Measurements from ENCODE around the gene NDUFA12.
"Not testable (repeated sequence)": the region's sequence is repeated elsewhere in the genome, so short reads cannot be mapped to it uniquely, and the experiment has no call there.

Gene NDUFA12

GRCh38 chr12:95003213-95003920, at the start of gene NDUFA12:
NDUFA12 (minus strand) TSS chr12:95003697; CDS start chr12:95003680, 17 bp downstream.
- peak; percentile 60 for DNase-seq

GRCh38 chr12:95051241-95051640, 47.7 kb upstream of the NDUFA12 start:
- no peak for DNase-seq

GRCh38 chr12:95037906-95038305, 34.4 kb upstream of the NDUFA12 start:
- DNase-seq, result no peak

- no peak for DNase-seq
These were observed 31.3 kb upstream of the NDUFA12 start for GRCh38 chr12:95034750-95035149.

GRCh38 chr12:95022477-95022876, 19.0 kb upstream of the NDUFA12 start:
- DNase-seq, result no peak

GRCh38 chr12:95017482-95017881, 14.0 kb upstream of the NDUFA12 start:
- no peak for DNase-seq

GRCh38 chr12:95016120-95016519, 12.6 kb upstream of the NDUFA12 start:
- no peak for DNase-seq

- DNase-seq, result no peak
These were observed 11.1 kb upstream of the NDUFA12 start for GRCh38 chr12:95014554-95014953.

GRCh38 chr12:95006206-95006605, 2.7 kb upstream of the NDUFA12 start:
- no peak for DNase-seq

- no peak for DNase-seq
These were observed 1.1 kb upstream of the NDUFA12 start for GRCh38 chr12:95004610-95005009.

- DNase-seq, result no peak
These were observed 400 bp upstream of the NDUFA12 start for GRCh38 chr12:95003921-95004272.

- no peak for DNase-seq
These were observed 743 bp downstream of the NDUFA12 start for GRCh38 chr12:95002754-95003153.

- no peak for DNase-seq
These were observed 5.2 kb downstream of the NDUFA12 start for GRCh38 chr12:94998326-94998725.

- DNase-seq, result no peak
These were observed 5.8 kb downstream of the NDUFA12 start for GRCh38 chr12:94997726-94998125.

- no peak for DNase-seq
These were observed 6.4 kb downstream of the NDUFA12 start for GRCh38 chr12:94997061-94997460.

GRCh38 chr12:94994312-94994711, 9.2 kb downstream of the NDUFA12 start:
- DNase-seq, result no peak

- DNase-seq, result not testable (repeated sequence)
These were observed 9.6 kb downstream of the NDUFA12 start for GRCh38 chr12:94993855-94994254.

GRCh38 chr12:94990222-94990621, 13.3 kb downstream of the NDUFA12 start:
- no peak for DNase-seq

GRCh38 chr12:94988471-94988870, 15.0 kb downstream of the NDUFA12 start:
- DNase-seq, result no peak

GRCh38 chr12:94987801-94988200, 15.7 kb downstream of the NDUFA12 start:
- no peak for DNase-seq

GRCh38 chr12:94987076-94987669, 16.3 kb downstream of the NDUFA12 start:
- DNase-seq, result no peak

GRCh38 chr12:94985099-94985498, 18.4 kb downstream of the NDUFA12 start:
- not testable (repeated sequence) for DNase-seq

GRCh38 chr12:94983321-94983720, 20.2 kb downstream of the NDUFA12 start:
- DNase-seq, result no peak

GRCh38 chr12:94982456-94982855, 21.0 kb downstream of the NDUFA12 start:
- DNase-seq, result no peak

- DNase-seq, result no peak
These were observed 22.9 kb downstream of the NDUFA12 start for GRCh38 chr12:94980577-94980976.
